ENCODE measurements around the gene LCE1D.

Gene LCE1D

GRCh38 chr1:152796421-152796820, at the start of gene LCE1D:
LCE1D (plus strand) TSS chr1:152796721; CDS start chr1:152797795, 1,074 bp downstream.
- Histone ChIP-seq H3K36me3 (no peaks in the 10 kb centered on the region), H3K4me3 (ENCODE audit: low read depth, low read length) (no peak within 1 kb of the TSS), H3K27ac (no peak within 1 kb of the TSS), H3K27me3 (ENCODE audit: insufficient read depth, low read depth, severe bottlenecking) (peaks cover 32% of the 10 kb centered on the region), H3K9me3 (ENCODE audit: severe bottlenecking) (peaks cover 2% of the 10 kb centered on the region)
- DNase-seq, result no peak
- TF ChIP-seq, protein P1, sequence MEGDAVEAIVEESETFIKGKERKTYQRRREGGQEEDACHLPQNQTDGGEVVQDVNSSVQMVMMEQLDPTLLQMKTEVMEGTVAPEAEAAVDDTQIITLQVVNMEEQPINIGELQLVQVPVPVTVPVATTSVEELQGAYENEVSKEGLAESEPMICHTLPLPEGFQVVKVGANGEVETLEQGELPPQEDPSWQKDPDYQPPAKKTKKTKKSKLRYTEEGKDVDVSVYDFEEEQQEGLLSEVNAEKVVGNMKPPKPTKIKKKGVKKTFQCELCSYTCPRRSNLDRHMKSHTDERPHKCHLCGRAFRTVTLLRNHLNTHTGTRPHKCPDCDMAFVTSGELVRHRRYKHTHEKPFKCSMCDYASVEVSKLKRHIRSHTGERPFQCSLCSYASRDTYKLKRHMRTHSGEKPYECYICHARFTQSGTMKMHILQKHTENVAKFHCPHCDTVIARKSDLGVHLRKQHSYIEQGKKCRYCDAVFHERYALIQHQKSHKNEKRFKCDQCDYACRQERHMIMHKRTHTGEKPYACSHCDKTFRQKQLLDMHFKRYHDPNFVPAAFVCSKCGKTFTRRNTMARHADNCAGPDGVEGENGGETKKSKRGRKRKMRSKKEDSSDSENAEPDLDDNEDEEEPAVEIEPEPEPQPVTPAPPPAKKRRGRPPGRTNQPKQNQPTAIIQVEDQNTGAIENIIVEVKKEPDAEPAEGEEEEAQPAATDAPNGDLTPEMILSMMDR (IDR thresholded peaks at IDR 0.05; ENCODE audit: low read depth, low read length), result no peak

GRCh38 chr1:152747831-152748230, 48.7 kb upstream of the LCE1D start:
- peaks cover 97% of the 10 kb centered on the region for H3K27me3 ChIP-seq (ENCODE audit: insufficient read depth, low read depth, severe bottlenecking)
- H3K27ac ChIP-seq, result no peak overlapping the region
- H3K9me3 ChIP-seq (ENCODE audit: severe bottlenecking), result no peaks in the 10 kb centered on the region
- no peak overlapping the region for H3K4me3 ChIP-seq (ENCODE audit: low read depth, low read length)
- no peaks in the 10 kb centered on the region for H3K36me3 ChIP-seq
- DNase-seq, result no peak
- TF ChIP-seq, protein P1 (IDR thresholded peaks at IDR 0.05; ENCODE audit: low read depth, low read length), result no peak

DNA sequence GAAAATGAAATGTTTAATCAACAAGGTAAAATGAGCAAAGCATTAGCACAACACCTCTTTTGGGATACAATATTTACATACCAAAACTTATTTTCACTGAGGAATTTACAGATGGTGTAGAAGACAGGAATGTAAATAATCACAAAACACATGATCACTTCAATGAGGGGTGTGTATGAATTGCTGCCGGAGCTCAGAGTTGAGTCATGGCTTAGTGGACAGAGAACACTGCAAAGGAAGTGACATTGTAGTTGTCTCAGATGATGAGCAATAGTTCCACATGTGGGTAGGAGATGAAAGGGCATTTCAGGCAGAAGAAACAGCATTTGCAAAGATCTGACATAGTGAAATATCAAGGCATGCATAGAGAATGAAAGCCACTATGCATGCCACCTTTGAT, 44.3 kb upstream of the LCE1D start:
- Histone ChIP-seq H3K4me3 (ENCODE audit: low read depth, low read length) (no peak overlapping the region), H3K9me3 (ENCODE audit: severe bottlenecking) (peaks cover 2% of the 10 kb centered on the region), H3K27me3 (ENCODE audit: insufficient read depth, low read depth, severe bottlenecking) (peaks cover 95% of the 10 kb centered on the region), H3K36me3 (no peaks in the 10 kb centered on the region), H3K27ac (no peak overlapping the region)
- TF ChIP-seq, protein P1 (IDR thresholded peaks at IDR 0.05; ENCODE audit: low read depth, low read length), result no peak
- no peak for DNase-seq

DNA sequence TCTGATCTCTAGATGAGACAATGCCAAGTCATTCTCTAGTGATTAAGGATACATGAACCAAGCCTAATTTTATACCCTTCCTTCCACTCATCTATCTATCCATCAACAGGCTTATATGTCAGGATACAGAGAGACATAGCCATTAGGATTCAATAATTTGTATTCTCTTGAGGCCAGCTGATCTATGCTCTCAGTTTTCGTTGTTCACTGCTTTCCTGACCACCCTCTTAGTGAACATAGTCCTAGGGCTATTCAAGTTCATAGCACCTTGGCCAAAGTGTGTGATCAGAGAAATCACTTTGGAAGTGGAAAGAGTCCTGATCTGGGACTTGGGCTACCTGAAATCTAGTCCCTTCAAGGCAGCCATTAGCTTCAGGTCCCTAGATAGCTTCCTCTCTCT, 42.9 kb upstream of the LCE1D start:
- TF ChIP-seq, protein P1 (IDR thresholded peaks at IDR 0.05; ENCODE audit: low read depth, low read length), result no peak
- H3K27me3 ChIP-seq (ENCODE audit: insufficient read depth, low read depth, severe bottlenecking), result peaks cover 97% of the 10 kb centered on the region

DNA sequence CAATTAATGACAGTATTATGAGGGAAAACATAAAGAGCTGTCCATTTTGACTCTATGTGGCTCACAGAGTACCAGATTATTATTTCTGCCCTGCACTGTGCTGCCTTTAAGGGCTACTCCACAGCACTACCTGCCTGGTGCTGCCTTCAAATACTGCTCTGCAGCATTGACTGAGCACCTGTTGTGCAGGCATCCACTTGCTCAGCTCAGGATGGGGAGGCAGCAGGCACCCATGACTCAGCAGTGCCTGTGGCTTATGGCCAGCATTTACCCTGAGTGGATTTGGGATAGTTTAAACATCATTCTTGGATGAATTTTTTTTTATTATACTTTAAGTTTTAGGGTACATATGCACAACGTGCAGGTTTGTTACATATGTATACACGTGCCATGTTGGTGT, 39.6 kb upstream of the LCE1D start:
- H3K27me3 ChIP-seq (ENCODE audit: insufficient read depth, low read depth, severe bottlenecking), result peaks cover 97% of the 10 kb centered on the region
- no peak for DNase-seq
- TF ChIP-seq, protein P1 (IDR thresholded peaks at IDR 0.05; ENCODE audit: low read depth, low read length), result no peak
- no peaks in the 10 kb centered on the region for H3K36me3 ChIP-seq
- H3K9me3 ChIP-seq (ENCODE audit: severe bottlenecking), result peaks cover 2% of the 10 kb centered on the region
- no peak overlapping the region for H3K27ac ChIP-seq
- no peak overlapping the region for H3K4me3 ChIP-seq (ENCODE audit: low read depth, low read length)

More for the DNA sequence above, 42.9 kb upstream of the LCE1D start:
- Histone ChIP-seq H3K27ac (no peak overlapping the region), H3K36me3 (no peaks in the 10 kb centered on the region), H3K9me3 (ENCODE audit: severe bottlenecking) (peaks cover 2% of the 10 kb centered on the region), H3K4me3 (ENCODE audit: low read depth, low read length) (no peak overlapping the region)
- no peak for DNase-seq

DNA sequence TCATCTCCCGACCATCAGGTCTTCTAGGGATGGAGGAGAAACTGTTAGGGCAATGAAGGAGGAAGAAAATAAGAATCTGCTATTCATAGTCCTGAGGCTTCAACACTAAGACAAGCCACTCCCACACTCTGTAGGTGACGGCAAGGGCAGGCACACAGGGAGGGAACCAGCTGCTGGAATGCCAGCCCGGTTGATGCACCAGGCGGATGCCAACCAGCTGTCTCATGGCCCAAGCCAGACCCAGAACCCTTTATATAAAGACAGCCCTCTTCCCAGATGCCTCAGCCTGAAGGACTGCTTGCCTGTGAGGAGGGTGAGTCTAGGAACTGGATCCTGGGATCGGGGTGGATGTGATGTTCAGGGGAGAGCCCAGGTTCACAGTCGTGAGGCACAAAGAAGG, 38.8 kb upstream of the LCE1D start, which contains the start of gene KPRP:
Gene KPRP, plus strand, starts transcription at position 279 of the 400 bp plus-strand sequence. CDS start 1,564 bp downstream, outside the sequence.
- peaks cover 2% of the 10 kb centered on the region for H3K9me3 ChIP-seq (ENCODE audit: severe bottlenecking)
- no peak within 1 kb of the TSS for H3K27ac ChIP-seq
- no peaks in the 10 kb centered on the region for H3K36me3 ChIP-seq
- TF ChIP-seq, protein P1 (IDR thresholded peaks at IDR 0.05; ENCODE audit: low read depth, low read length), result no peak
- peaks cover 97% of the 10 kb centered on the region for H3K27me3 ChIP-seq (ENCODE audit: insufficient read depth, low read depth, severe bottlenecking)
- no peak for DNase-seq
- H3K4me3 ChIP-seq (ENCODE audit: low read depth, low read length), result no peak within 1 kb of the TSS

All from WERI-Rb-1 (cell line).